NCI-H69 (cell line): ENCODE data around the gene ARPC1B.
"Not testable (repeated sequence)": the region's sequence is repeated elsewhere in the genome, so short reads cannot be mapped to it uniquely, and the experiment has no call there.

Source experiments
- DNase-seq: peaks from one replicate; lab custom pipeline; 2025; lab: John Stamatoyannopoulos, UW

The ARPC1B gene

DNA sequence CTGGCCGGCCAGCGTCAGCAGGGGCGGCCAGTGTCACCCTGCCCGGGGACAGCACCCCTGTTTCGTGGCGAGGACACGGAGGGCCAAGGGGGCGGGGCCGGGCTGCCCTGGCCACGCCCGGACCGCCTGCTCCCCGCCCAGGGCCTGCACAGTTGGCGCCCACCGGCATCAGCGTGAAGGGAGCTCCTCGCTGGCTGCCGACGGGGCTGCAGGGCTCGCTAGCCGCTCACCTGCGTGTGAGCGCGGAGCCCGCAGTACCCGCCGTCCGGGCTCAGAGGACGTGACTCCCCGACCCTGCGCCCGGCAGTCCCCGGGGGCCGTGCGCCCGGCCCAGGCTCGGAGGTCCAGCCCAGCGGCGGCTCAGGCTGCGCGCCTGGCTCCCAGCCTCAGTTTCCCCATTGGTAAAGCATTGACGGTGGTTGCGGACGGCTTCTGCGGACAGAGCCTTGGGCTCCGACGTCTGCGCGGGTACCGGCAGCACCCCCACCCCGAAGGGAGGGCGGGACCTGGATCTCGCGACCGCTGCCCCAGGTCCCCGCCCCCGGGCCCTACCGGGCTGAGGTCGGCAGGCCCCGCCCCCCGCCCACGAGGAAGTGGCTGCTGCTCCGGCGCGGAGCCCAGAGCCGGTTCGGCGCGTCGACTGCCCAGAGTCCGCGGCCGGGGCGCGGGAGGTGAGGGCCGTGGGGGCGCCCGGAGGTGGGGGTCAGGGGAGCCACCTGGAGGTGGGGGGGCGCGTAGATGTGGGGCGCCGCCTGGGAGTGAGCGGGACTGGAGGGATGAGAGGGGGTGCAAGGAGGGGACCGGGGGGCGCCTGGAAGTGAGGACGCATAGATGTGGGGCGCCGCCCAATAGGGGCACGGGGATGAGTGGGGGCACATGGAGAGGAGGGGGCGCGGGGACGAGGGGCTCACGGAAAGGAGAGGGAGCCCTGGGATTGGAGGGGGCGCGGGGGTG, at the start of gene ARPC1B:
Gene ARPC1B (plus strand): TSS at position 620 of the 954 bp plus-strand sequence. CDS start 10,985 bp downstream, outside the sequence.
- peak; percentile 72 for DNase-seq

DNA sequence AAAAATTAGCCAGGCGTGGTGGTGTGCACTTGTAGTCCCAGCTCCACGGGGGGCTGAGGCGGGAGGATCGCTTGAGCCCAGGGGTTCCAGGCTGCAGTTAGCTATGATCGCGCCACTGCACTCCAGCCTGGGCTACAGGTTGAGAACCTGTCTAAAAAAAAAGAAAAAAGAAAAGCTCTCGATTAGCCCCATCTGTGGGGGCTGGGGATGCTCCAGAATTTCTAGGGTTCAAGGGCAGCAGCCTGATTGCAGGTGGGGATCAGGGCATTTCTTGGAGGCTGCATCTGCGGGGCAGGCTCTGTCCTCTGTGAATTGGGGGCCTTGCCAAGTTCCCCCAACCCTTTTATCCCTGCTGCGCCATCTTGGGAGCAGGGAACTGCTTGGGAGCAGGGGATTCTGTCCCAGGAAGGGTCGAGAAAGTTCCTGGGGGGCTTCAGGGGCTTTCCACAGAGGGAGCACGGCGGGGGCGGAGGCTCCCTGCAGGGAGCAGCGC, 49.5 kb upstream of the ARPC1B start:
- DNase-seq = peak; percentile 59

DNA sequence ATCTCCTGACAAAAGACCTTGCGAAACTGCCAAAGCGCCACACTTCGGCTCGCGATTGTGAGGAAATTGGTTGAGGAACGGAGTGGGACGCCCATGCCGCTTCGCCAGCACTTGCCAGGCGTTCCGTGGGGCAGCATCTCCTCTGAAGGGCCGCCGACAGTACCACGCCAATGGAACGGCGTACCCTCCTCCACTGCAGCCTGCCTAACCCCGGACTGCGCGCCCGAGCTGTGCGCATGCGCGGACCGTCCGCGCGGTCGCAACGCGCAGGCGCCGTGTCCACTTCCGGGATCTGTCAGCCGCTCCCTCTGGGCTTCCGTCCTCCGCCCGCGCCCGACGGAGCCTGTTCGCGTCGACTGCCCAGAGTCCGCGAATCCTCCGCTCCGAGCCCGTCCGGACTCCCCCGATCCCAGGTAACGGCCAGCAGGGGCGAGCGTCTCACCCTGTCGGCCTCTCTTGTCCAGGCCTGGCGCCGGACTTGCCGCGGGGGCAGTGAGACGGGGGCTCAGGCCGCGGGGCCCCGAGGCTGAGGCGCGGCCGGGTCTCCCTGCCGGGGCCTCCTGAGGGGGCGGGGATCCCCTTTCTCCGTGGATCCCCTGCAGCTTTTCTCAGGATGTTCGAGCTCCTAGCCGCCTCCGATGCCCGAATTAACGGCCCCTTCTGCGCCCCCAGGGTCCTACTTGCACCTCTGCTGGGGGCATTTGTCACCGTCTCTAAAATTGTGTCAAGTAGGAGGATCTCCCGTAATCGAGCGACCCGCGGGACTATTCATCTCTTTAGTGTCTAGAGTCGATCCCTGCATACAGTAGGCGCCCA, 48.7 kb upstream of the ARPC1B start, which contains the start of gene ARPC1A:
Gene ARPC1A (plus strand): TSS at position 307 of the 816 bp plus-strand sequence. CDS start 7,456 bp downstream, outside the sequence.
- DNase-seq = peak; percentile 95

DNA sequence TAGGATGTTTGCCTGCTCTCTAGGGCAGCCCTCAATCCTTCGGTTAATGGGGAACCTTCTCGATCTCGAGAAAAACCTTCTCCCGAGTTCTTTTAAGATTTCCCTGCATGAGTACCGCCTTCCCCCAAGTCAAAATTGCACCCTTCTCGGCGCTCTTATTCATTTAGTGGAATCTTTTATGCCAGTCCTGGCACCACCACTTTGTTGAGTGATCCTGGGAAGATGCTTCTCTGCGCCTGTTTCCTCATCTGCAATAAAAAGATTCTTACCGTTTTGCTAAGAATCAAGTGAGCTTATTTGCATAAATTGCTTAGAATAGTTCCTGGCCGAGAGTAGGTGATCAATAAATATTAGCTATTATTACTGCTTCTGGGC, 48.1 kb upstream of the ARPC1B start:
- DNase-seq = peak; percentile 41

DNA sequence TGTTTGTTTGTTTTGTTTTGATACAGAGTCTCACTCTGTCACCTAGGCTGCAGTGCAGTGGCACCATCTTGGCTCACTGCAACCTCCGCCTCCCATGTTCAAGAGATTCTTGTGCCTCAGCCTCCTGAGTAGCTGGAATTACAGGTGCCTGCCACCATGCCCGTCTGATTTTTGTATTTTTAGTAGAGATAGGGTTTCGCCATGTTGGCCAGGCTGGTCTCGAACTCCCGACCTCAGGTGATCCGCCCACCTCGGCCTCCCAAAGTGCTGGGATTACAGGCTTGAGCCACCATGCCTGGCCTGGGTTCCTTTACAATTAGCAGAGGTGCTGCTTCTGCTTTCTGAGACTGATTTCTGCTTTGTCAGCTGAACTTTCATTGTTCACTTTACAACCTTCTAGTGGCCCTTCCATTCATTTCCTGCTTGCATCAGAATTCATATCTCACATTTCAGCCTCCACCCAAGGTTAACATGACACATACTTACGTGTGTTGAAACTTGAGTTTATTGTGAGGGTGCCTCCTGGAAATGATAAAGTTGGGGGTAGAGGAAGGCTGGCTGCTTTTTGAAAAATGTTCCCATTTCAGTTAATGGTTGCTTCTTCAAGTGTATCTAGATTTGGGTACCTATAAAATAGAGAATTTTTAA, 44.1 kb upstream of the ARPC1B start:
- peak; percentile 8 for DNase-seq

DNA sequence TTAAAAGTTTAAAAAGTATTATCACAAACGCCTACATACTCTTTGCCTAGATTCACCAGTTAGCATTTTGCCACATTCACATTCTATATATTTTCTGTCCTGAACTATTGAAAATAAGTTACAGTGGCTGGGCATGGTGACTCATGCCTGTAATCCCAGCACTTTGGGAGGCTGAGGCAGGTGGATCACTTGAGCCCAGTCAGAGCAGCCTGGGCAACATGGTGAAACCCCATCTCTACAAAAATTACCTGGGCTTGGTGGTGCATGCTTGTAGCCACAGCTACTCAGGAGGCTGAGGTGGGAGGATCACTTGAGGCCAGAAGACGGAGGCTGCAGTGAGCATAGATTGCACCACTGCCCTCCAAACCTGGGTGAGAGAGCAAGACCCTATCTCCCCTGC, 43.5 kb upstream of the ARPC1B start:
- no peak for DNase-seq

DNA sequence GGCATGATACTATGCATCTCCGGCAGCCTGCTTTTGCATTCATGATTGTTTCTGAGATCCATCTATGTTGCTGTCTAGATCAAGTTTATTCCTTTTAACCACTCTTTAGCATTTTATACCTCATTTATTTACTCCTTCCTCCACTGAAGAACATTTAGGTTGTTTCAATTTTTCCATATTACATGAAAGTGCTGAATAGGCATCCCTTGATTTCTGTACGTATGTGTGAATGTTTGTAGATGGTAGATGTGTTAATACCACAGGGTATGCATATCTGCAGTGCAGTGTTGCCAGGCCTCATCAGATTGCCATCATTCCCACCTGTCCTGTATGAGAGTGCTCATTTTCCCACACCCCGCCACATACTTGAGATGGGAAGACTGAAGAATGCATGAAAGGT, 34.9 kb upstream of the ARPC1B start:
- no peak for DNase-seq

DNA sequence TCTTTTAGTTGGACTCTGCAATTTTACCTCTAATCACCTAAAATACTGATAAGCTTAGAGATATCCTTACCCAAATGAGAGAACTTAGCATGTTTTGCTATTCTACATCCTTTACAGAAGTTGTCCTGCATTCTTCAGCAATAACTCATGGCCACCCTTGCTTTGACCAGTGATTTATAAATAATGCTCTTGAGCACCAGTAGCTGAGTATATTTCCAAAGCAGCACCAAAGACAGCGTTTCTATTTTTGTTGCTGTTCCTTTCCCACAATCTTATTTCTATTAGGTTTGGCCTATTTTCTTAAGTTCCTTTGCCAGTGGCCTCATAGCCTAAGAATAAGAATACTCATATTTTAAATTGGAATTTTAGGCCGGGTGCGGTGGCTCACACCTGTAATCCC, 33.9 kb upstream of the ARPC1B start:
- no peak for DNase-seq

DNA sequence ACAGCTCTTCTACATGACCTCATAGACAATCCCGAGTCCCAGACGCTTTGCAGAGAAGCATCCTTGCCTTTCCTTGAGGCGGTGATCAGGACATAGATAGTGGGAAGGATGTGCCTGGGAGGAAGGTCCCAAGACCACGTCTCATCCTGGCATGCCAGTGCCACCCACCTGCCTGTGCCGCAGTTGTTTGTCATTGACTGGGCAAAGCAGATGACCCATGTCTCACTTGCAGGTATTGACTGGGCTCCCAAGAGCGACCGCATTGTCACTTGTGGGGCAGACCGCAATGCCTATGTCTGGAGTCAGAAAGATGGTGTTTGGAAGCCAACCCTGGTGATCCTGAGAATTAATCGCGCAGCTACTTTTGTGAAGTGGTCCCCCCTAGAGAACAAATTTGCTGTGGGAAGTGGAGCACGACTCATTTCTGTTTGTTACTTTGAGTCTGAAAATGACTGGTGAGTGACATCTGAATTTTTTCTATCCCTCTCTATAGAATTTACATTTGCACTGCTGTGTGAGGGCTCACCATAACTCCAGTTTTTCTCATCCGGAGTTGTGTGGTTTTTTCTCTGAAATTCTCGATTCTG, 30.4 kb upstream of the ARPC1B start:
- no peak for DNase-seq

DNA sequence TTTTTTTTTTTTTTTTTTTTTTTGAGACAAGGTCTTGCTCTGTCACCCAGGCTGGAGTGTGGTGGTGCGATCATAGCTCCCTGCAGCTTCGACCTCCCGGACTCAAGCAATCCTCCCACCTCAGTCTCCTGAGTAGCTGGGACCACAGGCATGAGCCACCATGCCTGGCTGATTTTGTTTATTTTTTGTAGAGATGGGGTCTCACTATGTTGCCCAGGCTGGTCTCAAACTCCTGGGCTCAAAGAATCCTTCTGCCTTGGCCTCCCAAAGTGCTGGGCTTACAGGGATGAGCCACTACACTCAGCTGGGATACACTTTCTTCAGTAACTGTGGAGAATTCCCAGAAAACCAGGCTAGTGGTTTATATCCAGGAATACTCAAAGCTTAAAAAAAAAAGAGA, 23.9 kb upstream of the ARPC1B start:
- DNase-seq = not testable (repeated sequence)

DNA sequence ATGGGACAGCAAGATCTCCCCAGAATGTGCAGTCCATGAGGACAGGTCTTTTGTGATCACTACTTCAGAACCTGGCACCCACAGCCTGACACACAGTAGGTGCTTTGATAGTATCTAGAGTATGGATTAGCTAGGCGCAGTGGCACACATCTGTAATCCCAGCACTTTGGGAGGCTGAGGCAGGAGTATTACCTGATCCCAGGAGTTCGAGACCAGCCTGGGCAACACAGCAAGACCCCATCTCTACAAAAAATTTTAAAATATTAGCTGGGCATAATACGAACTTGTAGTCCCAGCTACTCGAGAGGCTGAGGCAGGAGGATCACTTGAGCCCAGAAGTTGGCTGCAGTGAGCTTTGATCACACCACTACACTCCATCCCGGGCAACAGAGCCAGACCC, 22.3 kb upstream of the ARPC1B start:
- DNase-seq = no peak

DNA sequence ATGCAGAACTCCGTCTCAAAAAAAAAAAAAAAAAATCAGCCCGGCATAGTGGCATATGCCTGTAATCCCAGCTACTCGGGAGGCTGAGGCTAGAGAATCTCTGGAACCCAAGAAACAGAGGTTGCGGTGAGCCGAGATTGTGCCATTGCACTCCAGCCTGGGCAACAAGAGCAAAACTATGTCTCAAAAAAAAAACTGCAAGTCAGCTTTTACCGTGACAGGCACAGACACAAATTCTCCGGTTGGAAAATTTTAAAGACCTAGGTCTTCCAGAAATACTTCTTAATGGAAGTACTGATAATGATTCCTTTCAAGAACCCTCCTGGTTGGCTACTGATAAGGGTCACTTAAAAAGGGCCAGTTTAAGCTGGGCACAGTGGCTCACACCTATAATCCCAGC, 19.4 kb upstream of the ARPC1B start:
- DNase-seq = no peak

DNA sequence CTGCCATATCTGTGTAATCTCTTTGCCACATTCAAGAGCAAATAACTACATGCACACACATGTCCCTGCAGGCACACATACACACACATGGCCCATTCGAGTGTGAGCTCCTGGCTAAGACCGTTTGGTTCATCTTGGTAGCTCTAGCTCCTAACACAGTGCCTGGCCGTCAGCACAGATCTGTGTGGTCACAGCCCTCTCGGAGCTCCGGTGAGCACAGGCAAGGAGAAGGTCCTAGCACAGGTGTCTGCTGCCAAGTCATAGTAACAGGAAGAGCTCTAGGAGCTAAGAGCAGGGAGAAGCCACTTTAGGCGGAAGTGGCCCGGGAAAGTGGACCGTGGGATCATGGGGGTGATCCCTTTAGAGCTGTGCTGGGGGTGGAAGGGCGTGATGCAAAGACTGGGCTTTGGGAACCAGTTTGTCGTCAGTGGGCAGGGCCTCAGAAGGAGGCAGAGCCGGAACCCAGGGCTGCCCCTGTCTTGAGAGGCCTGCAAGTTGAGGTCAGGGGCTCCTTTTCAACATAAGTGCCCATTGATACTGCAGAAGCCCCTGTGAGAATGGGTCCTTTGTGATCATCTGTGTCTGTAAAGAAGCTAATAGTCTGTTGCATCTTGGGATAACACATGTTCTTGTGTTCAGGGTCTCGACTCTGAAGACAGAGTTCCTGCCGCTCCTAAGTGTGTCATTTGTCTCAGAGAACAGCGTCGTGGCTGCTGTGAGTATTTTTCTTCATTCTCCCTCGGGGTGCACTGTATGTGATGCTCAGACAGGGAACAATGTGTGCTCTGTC, 16.6 kb upstream of the ARPC1B start:
- no peak for DNase-seq

DNA sequence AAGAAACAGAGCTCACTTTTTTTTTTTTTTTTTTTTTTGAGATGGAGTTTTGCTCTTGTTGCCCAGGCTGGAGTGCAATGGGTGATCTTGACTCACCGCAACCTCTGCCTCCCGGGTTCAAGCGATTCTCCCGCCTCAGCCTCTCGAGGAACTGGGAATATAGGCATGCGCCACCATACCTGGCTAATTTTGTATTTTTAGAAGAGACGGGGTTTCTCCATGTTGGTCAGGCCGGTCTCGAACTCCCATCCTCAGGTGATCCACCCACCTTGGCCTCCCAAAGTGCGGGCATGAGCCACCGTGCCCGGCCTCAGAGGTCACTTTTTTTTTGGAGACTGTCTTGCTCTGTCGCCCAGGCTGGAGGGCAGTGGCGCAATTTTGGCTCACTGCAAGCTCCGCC, 16.0 kb upstream of the ARPC1B start:
- not testable (repeated sequence) for DNase-seq

DNA sequence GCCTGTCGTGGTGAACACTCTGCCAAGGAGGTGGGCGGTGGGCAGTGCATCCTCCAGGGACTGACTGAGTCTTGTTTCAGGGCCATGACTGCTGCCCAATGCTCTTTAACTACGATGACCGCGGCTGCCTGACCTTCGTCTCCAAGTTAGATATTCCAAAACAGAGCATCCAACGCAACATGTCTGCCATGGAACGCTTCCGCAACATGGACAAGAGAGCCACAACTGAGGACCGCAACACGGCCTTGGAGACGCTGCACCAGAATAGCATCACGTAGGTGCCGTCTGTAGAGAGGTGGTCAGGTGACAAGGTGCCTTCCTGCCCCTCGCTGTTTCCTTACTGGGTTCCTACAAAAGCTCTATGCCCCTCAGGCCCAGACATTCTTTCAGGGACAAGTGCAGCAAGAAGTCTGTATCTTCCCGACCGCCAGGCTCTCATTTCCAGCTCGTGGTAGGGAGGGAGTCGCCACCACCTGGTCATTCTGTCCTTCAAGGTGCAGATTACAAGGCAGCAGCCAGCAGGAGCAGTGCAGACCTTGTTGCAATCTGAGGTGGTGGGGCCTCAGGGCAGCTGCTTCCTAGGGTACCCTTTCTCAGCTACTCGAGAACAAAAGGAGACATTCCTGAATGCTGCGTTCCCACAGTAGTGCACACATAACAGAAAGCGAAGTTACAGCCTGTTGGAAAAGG, 14.9 kb upstream of the ARPC1B start:
- no peak for DNase-seq

DNA sequence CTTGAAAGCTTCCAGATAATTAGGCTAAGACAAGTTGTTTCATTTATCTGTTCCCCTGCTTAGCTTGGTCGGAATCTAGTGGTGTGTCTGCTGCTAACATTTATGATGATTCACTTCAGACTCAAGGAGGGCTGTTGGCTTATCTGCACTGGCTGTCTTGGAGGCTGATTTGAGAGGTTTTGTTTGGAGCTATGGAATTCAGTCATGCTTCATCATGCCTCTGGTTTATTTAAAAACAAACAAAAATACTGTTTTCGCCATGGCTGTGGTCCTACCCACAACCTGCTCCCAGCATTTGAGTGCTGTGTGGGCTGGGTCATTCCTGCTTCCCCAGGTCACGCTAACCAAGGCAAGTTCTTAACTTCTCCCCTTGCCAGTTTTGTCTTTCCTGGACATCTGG, 11.7 kb upstream of the ARPC1B start:
- DNase-seq = no peak

DNA sequence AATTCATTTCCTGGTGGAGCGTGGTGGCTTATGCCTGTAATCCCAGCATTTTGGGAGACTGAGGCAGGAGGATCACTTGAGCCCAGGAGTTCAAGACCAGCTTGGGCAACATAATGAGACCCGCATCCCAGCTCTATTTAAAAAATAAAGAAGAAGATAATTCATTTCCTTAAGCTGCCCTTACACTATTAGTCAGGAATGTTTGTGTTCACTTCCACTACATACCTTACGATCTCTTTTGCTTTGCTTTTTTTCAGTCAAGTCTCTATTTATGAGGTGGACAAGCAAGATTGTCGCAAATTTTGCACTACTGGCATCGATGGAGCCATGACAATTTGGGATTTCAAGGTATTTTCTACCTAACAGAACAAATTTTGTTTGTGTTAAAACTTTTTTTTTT, 11.2 kb upstream of the ARPC1B start:
- no peak for DNase-seq

DNA sequence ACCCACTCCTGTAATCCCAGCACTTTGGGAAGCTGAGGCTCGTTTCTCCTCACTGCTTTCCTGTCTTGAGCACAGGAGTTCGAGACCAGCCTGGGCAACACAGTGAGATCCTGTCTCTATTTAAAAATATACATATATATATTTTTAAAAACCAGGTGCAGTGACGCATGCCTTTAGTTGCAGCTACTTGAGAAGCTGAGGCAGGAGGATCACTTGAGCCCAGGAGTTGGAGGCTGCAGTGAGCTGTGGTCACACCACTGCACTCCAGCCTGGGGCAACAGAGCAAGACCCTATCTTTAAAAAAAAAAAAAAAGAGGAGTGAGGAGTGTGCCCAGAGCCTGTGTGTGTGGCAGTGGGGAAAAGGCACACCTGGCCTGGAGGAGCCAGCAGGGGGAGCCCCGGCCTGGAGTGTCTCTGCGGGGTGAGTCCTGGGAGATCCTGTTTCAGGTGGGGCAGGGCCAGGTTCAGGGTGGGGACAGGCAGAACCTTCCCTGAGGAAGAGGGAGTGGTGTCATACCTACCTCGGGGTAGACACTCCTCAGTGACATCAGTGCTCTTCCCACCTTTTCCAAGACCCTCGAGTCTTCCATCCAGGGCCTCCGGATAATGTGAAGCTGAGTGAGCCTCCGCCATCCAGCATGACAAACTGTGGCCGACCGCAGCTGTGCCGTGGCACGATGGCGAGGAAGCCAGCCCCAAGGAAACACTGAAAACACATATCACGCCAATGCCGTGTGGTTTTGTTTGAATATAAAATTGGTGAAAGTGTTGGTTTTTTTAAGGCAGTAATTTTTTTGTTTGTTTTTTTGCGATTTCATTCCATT, 9.0 kb upstream of the ARPC1B start:
- DNase-seq = peak; percentile 46

DNA sequence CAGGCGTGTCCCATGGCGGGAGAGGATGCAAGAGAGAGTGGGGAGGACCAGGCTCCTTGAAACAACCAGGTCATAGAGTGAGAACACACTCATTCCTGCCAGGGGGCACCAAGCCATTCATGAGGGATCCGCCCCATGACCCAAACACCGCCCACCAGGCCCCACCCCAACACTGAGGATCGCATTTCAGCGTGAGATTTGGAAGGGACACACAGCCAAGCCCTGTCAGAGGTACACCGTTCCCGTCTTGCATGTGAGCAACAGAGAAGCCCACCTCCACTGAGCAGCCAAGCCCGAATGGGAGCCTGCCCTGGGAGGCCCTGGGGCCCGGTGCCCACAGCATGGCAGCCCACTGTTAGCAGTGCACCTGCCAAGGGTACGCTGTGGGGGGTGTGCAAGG, 7.9 kb upstream of the ARPC1B start:
- DNase-seq = no peak
